Naive B cell (primary cell): ENCODE results near the gene KIAA0513. TPM values are rescaled to one million over a fixed set of nuclear protein-coding genes. Genes with fewer than 3 reads are reported as not detected.

Experiments used
- ATAC-seq, 2 donors: fragments of 150-1000 bp; cut with Tn5 transposase; 2 replicates each; pipeline ENCODE4 v1.10.0; 2021; ENCODE audit warnings: low read depth in 2 of 2, mild to moderate bottlenecking in 2 of 2, moderate library complexity in 2 of 2
- DNase-seq: peaks from one replicate; pipeline ENCODE4 v3.0.0; 2022
- H3K27ac Mint-ChIP-seq, 6 donors: one replicate each; pipeline ENCODE4 v1.8.0; 2020 to 2022; ENCODE audit warnings: mild to moderate bottlenecking in 6 of 6, mixed read lengths in 6 of 6, moderate library complexity in 5 of 6, inconsistent platforms in 2 of 6
- H3K27me3 Mint-ChIP-seq, 3 donors: one replicate each; pipeline ENCODE4 v1.8.0; 2021 to 2022; ENCODE audit warnings: mixed read lengths in 3 of 3, mild to moderate bottlenecking in 1 of 3
- H3K36me3 Mint-ChIP-seq, 2 donors: one replicate each; pipeline ENCODE4 v1.8.0; 2020 to 2022; ENCODE audit warnings: mixed read lengths in 2 of 2, inconsistent platforms in 1 of 2, mild to moderate bottlenecking in 1 of 2
- H3K4me1 Mint-ChIP-seq, 3 donors: one replicate each; pipeline ENCODE4 v1.8.0; 2020 to 2022; ENCODE audit warnings: mixed read lengths in 3 of 3, inconsistent platforms in 1 of 3, mild to moderate bottlenecking in 1 of 3, moderate library complexity in 1 of 3
- H3K4me3 Mint-ChIP-seq, 8 donors: one replicate each; pipeline ENCODE4 v1.8.0; 2020 to 2022; ENCODE audit warnings: mild to moderate bottlenecking in 8 of 8, mixed read lengths in 8 of 8, moderate library complexity in 8 of 8, inconsistent platforms in 2 of 8
- H3K9me3 Mint-ChIP-seq, 7 donors: one replicate each; pipeline ENCODE4 v1.8.0; 2020 to 2022; ENCODE audit warnings: mixed read lengths in 7 of 7, mild to moderate bottlenecking in 5 of 7, inconsistent platforms in 2 of 7, moderate library complexity in 1 of 7
- polyA plus RNA-seq, 6 donors: library from polyadenylated mRNA; unstranded; fragments of 300-500 nt; fragmentation: Illumina TruSeq; gene quantifications; one replicate each; pipeline ENCODE4 v1.2.3, GENCODE V29; 2021; ENCODE audit warnings: low read depth in 6 of 6

The KIAA0513 gene
- polyA plus RNA-seq, 6 donors from 2014 or later = 0.89 to 3.1 (median 1.3) TPM

DNA sequence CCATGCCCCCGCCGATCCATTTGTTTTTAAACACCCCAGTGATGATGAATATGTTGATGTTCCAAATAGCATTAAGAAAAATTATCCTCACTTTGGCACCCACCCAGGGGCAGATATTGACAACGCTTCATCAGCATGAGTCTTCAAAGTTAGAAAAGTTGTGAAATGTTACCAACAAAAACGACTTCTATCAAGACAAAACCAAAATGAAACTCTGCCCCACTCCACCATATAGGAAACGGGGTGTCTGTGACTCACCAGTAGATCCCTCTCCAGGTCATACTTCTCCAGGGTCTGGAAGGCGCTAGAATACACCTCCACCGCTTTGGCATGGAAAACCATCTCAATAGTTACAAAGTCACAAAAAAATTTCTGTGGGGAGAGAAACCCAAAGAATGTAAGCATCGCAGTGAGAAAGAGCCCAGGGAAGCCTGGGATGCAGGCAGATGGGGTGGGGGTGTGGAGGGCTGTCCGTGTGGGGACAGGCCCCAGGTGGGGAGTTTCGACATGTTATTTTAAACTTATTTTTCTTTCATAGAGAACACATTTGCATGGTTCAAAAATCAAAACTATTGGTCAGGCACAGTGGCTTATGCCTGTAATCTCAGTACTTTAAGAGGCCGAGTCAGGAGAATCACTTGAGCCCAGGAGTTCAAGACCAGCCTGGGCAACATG is 74.5 kb downstream of the KIAA0513 start:
- Mint-ChIP-seq H3K4me3 (peak overlapping the region in 1 of 8 donors; percentile 61), H3K36me3 (no peaks in the 10 kb centered on the region), H3K9me3 (no peaks in the 10 kb centered on the region), H3K27me3 (peaks cover 0 to 9% (median 7%) of the 10 kb centered on the region in 3 donors), H3K4me1 (peaks cover 18 to 47% (median 20%) of the 10 kb centered on the region in 3 donors), H3K27ac (peak overlapping the region in 3 of 6 donors; percentile 10 to 96 (median 87))
- no peak for ATAC-seq
- no peak for DNase-seq

DNA sequence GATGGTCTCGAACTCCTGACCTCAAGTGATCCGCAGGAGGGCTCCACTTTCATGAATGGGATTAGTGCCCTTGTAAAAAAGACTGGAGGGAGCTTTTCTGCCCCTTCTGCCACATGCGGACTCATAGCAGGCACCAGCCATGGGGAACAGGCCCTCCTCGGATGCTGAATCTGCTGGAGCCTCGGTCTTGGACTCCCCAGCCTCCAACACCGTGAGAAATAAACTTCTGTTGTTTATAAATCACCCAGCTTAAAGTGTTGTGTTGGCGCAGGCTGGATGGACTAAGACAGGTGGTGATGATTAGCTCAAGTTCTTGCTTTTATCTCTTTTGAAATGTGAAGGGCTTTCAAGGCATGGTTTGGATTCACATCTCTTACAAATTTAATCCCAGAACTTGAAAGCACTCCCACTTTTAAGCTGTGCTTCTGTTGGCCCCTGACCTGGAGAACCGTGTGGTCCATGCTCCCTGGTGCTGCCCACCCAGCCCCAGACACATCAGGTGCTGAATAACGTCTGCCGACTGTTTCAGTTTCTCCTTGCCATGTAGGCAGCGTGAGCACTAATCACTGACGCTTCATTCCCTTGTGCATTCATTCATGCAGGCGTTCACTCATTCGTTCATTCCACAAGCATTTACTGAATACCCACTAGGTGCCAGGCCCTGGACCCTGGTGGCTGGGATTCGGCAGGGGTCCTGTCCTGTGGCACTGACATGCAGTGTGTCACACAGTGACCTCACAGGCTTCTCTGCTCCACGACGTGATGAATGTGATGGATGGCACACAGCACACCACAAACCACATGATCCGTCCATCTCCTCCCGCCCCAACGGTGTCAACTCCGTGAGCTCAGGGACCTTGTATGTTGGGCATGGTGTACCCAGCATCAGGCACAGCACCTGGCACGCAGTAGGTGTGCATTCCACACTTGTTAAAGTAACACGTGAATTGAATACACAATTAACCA is 75.8 kb downstream of the KIAA0513 start:
- H3K4me3 Mint-ChIP-seq = peak overlapping the region in 4 of 8 donors; percentile 0 to 72 (median 52)

DNA sequence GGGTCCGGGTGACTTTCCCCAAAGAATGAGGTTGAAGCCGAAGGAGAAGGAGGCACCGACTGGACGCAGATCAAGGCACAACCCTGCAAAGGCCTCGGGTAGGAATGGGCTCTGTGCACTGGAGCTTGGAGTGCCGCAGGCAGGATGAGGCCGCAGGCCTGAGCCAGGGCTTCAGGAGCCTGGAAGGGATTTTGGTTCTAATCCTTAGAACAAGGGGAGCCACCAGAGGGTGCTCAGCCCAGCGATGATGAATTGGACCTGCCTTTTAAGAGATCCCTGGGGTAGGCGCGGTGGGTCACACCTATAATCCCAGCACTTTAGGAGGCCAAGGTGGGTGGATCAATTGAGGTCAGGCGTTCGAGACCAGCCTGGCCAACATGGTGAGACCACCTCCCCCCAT is 76.6 kb downstream of the KIAA0513 start:
- ATAC-seq = no peak
- DNase-seq = no peak
- Mint-ChIP-seq H3K9me3 (no peaks in the 10 kb centered on the region), H3K4me3 (peak overlapping the region in 2 of 8 donors; percentile 67 to 72), H3K4me1 (peaks cover 18 to 47% (median 20%) of the 10 kb centered on the region in 3 donors), H3K27me3 (no peaks in the 10 kb centered on the region), H3K36me3 (no peaks in the 10 kb centered on the region), H3K27ac (peak overlapping the region in 4 of 6 donors; percentile 10 to 97 (median 92))

More for the DNA sequence above, 75.8 kb downstream of the KIAA0513 start:
- H3K27me3 Mint-ChIP-seq = no peaks in the 10 kb centered on the region
- DNase-seq (peak; percentile 60), ATAC-seq (no peak)
- H3K27ac Mint-ChIP-seq = peak overlapping the region in 5 of 6 donors; percentile 41 to 97 (median 92)
- peaks cover 18 to 47% (median 20%) of the 10 kb centered on the region in 3 donors for H3K4me1 Mint-ChIP-seq
- H3K9me3 Mint-ChIP-seq = no peaks in the 10 kb centered on the region
- H3K36me3 Mint-ChIP-seq = no peaks in the 10 kb centered on the region

DNA sequence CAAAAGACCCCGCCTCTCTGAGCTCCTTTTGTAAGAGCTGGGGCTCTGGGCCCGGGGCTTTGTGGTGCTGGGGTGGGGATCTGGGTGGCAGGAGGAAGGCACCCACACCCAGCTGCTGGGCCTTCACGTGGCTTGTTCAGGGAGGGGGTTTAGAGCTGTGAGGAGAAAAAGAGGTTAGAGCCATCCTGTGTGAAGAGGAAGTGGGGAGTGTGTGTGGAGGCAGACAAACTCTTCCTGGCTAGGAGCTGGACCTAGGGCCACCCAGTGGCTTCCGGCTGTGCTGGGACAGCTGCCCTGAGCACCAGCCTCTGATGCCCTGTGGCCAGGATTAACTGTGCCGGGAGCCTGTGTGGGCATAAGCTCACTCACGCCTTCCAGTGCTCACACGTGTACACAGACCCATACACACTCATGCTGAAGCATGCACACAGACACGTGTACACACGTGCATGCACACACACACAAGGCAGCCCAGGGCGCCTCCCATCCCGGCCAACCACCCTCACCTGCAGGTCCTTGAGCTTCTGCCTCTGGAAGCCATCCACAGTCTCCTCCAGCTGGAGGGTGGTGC is 77.3 kb downstream of the KIAA0513 start:
- peak; percentile 59 for DNase-seq
- Mint-ChIP-seq H3K27ac (peak overlapping the region in 5 of 6 donors; percentile 81 to 96 (median 86)), H3K27me3 (no peaks in the 10 kb centered on the region), H3K36me3 (no peaks in the 10 kb centered on the region), H3K4me3 (peak overlapping the region in 6 of 8 donors; percentile 4 to 72 (median 58)), H3K4me1 (peaks cover 18 to 47% (median 20%) of the 10 kb centered on the region in 3 donors), H3K9me3 (no peaks in the 10 kb centered on the region)
- ATAC-seq = peak; percentile 90 to 91

GRCh38 chr16:85105475-85105874 is 77.9 kb downstream of the KIAA0513 start:
- DNase-seq (no peak), ATAC-seq (no peak)
- H3K27ac Mint-ChIP-seq = peak overlapping the region in 4 of 6 donors; percentile 32 to 84 (median 61)
- no peaks in the 10 kb centered on the region for H3K36me3 Mint-ChIP-seq
- H3K9me3 Mint-ChIP-seq = no peaks in the 10 kb centered on the region
- peaks cover 18 to 47% (median 20%) of the 10 kb centered on the region in 3 donors for H3K4me1 Mint-ChIP-seq
- H3K27me3 Mint-ChIP-seq = no peaks in the 10 kb centered on the region
- peak overlapping the region in 1 of 8 donors; percentile 4 for H3K4me3 Mint-ChIP-seq

GRCh38 chr16:85107083-85107482 is 79.5 kb downstream of the KIAA0513 start:
- no peaks in the 10 kb centered on the region for H3K27me3 Mint-ChIP-seq
- no peak for ATAC-seq
- peaks cover 18 to 39% (median 20%) of the 10 kb centered on the region in 3 donors for H3K4me1 Mint-ChIP-seq
- no peaks in the 10 kb centered on the region for H3K9me3 Mint-ChIP-seq
- H3K27ac Mint-ChIP-seq = no peak overlapping the region
- no peak for DNase-seq
- no peak overlapping the region for H3K4me3 Mint-ChIP-seq
- H3K36me3 Mint-ChIP-seq = no peaks in the 10 kb centered on the region

DNA sequence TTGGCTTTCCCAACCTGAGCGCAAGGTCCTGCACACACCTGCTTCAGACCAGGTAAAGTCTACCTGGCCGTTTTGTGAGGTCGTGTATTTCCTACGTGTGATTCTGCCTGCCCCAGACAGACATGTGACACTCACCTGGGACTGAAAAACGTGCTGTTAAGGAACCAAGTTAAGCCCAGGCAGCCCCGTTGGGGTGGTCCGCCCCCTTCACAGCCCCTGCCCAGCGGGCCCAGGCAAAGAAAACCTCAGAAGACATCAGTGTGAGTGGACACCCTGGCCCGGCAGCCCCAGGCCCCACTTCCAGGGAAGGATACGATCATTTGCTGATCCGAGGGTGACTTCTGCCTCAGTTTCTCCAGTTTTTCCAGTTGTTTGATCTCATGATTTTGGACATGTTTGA is 79.9 kb downstream of the KIAA0513 start:
- DNase-seq (no peak), ATAC-seq (no peak)
- H3K27ac Mint-ChIP-seq = no peak overlapping the region
- H3K4me1 Mint-ChIP-seq = peaks cover 17 to 34% (median 20%) of the 10 kb centered on the region in 3 donors
- no peaks in the 10 kb centered on the region for H3K27me3 Mint-ChIP-seq
- H3K9me3 Mint-ChIP-seq = no peaks in the 10 kb centered on the region
- H3K4me3 Mint-ChIP-seq = no peak overlapping the region
- no peaks in the 10 kb centered on the region for H3K36me3 Mint-ChIP-seq

DNA sequence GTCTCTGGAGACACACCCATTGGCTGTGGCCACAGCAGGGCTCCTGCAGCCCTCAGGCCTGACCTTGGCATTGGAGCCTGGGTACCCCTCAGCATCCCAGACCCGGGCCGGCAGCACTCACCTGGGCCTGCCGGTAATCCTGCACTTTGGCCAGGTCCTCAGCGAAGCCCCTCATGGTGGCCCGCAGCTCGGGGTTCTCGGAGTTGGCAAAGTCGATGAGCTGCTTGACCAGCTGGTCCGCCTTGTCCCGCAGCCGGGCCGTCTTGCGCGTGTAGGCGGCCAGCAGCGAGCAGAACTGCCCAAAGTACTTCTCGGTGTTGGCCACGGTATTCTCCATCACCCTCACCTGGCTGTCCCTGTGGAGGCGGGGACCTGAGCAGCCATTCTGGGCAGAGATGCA is 82.5 kb downstream of the KIAA0513 start:
- ATAC-seq = no peak
- Mint-ChIP-seq H3K27me3 (no peaks in the 10 kb centered on the region), H3K27ac (no peak overlapping the region), H3K4me1 (peaks cover 8 to 13% (median 9%) of the 10 kb centered on the region in 3 donors), H3K9me3 (no peaks in the 10 kb centered on the region), H3K4me3 (no peak overlapping the region), H3K36me3 (no peaks in the 10 kb centered on the region)
- no peak for DNase-seq

- Mint-ChIP-seq H3K27ac (peak overlapping the region in 1 of 6 donors; percentile 82), H3K36me3 (no peaks in the 10 kb centered on the region)
- DNase-seq = no peak
Observed at GRCh38 chr16:85111184-85111583, 83.6 kb downstream of the KIAA0513 start.

GRCh38 chr16:85112364-85112763 is 84.8 kb downstream of the KIAA0513 start, which contains the start of gene CIBAR2:
Gene CIBAR2, minus strand, starts transcription at chr16:85112472. Its CDS starts 120 bp downstream, at chr16:85112352.
- Mint-ChIP-seq H3K27me3 (no peaks in the 10 kb centered on the region), H3K4me3 (peak within 1 kb of the TSS in 2 of 8 donors; percentile 63 to 73), H3K9me3 (no peaks in the 10 kb centered on the region), H3K36me3 (no peaks in the 10 kb centered on the region), H3K27ac (peak within 1 kb of the TSS in 1 of 6 donors; percentile 82), H3K4me1 (peaks cover 6 to 8% (median 6%) of the 10 kb centered on the region in 3 donors)
- DNase-seq (no peak), ATAC-seq (no peak)

More at GRCh38 chr16:85111184-85111583, 83.6 kb downstream of the KIAA0513 start:
- no peaks in the 10 kb centered on the region for H3K27me3 Mint-ChIP-seq
- H3K4me3 Mint-ChIP-seq = no peak overlapping the region
- no peaks in the 10 kb centered on the region for H3K9me3 Mint-ChIP-seq
- no peak for ATAC-seq
- peaks cover 6 to 8% (median 6%) of the 10 kb centered on the region in 3 donors for H3K4me1 Mint-ChIP-seq

GRCh38 chr16:85113168-85113733 is 85.7 kb downstream of the KIAA0513 start:
- peak overlapping the region in 2 of 8 donors; percentile 1 to 73 for H3K4me3 Mint-ChIP-seq
- H3K27ac Mint-ChIP-seq = peak overlapping the region in 1 of 6 donors; percentile 52
- H3K4me1 Mint-ChIP-seq = peaks cover 6 to 8% (median 6%) of the 10 kb centered on the region in 3 donors
- DNase-seq (no peak), ATAC-seq (no peak)
- H3K36me3 Mint-ChIP-seq = no peaks in the 10 kb centered on the region
- no peaks in the 10 kb centered on the region for H3K27me3 Mint-ChIP-seq
- peaks cover 0 to 5% (median 2%) of the 10 kb centered on the region in 7 donors for H3K9me3 Mint-ChIP-seq

DNA sequence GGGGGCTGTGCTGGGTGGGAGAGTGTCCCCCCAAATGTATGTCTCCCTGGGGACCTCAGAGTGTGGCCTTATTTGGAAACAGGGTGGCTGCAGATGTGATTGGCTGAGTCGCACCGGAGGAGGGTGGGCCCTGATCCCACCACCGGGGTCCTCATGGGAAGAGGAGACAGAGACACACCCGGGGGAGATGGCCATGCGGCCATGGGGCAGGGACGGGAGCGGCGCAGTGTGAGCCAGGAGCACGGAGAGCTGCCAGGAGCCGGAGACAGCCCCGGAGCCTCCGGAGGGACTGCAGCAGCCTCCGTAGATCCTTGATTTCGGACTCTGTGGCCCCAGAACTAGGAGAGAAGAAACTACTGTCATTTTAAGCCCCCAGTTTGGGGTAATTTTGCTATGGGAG is 86.3 kb downstream of the KIAA0513 start:
- Mint-ChIP-seq H3K4me3 (no peak overlapping the region), H3K27ac (peak overlapping the region in 1 of 6 donors; percentile 47), H3K9me3 (peaks cover 0 to 5% (median 2%) of the 10 kb centered on the region in 7 donors), H3K27me3 (no peaks in the 10 kb centered on the region), H3K4me1 (peaks cover 6 to 8% (median 6%) of the 10 kb centered on the region in 3 donors), H3K36me3 (no peaks in the 10 kb centered on the region)
- ATAC-seq (no peak), DNase-seq (no peak)
